HepG2 (cell line): ENCODE measurements around the gene COL27A1. TPM values are rescaled to one million over a fixed set of nuclear protein-coding genes. Genes with fewer than 3 reads are reported as not detected.
A peak's percentile ranks its signal among the peaks of the same experiment; 100 is the strongest.

Experiments used
- ATAD3A ChIP-seq: sonication (generic); formaldehyde crosslinking; IDR thresholded peaks from 2 replicates; pipeline ENCODE4 v1.4.0; 2020; ENCODE audit warnings: missing genetic modification reagents
- DPF2 ChIP-seq: sonication (generic); formaldehyde crosslinking; IDR thresholded peaks from 2 replicates; pipeline ENCODE4 v1.4.0; 2020; ENCODE audit warnings: mild to moderate bottlenecking, low read depth, missing genetic modification reagents, borderline replicate concordance
- ETV6 ChIP-seq: sonication (generic); formaldehyde crosslinking; conservative IDR thresholded peaks from 2 replicates; pipeline ENCODE4 v1.4.0; 2020; ENCODE audit warnings: missing genetic modification reagents
- HHEX ChIP-seq: IDR thresholded peaks from 2 replicates; pipeline ENCODE4 v1.6.1; 2016; ENCODE audit warnings: control low read depth
- MYC ChIP-seq: sonication (generic); formaldehyde crosslinking; IDR thresholded peaks from 2 replicates; pipeline ENCODE4 v1.9.0; 2021; ENCODE audit warnings: missing genetic modification reagents, borderline replicate concordance
- NFE2 ChIP-seq: sonication (generic); formaldehyde crosslinking; IDR thresholded peaks from 2 replicates; pipeline ENCODE4 v1.4.0; 2020; ENCODE audit warnings: missing genetic modification reagents
- NR2F6 ChIP-seq, 2 experiments: IDR thresholded peaks; 2 replicates each; pipeline ENCODE4 v1.6.1; 2016; ENCODE audit warnings: antibody characterized with exemption in 1 of 2, mild to moderate bottlenecking in 1 of 2
- POLR2A ChIP-seq, 2 experiments: IDR thresholded peaks; 2 replicates each; pipeline ENCODE4 v1.6.1; 2011; ENCODE audit warnings: low read depth in 2 of 2, low read length in 2 of 2, mild to moderate bottlenecking in 1 of 2, moderate library complexity in 1 of 2; ENCODE audit not compliant: insufficient read depth in 1 of 2
- POLR2AphosphoS5 ChIP-seq: IDR thresholded peaks from 2 replicates; pipeline ENCODE4 v1.6.1; 2012; ENCODE audit warnings: low read depth, low read length
- RAD21 ChIP-seq: fragments of 450-650 bp; formaldehyde crosslinking; IDR thresholded peaks from 2 replicates; pipeline ENCODE4 v1.5.0; 2020; ENCODE audit warnings: mild to moderate bottlenecking
- SETDB1 ChIP-seq: sonication (generic); formaldehyde crosslinking; IDR thresholded peaks from 2 replicates; pipeline ENCODE4 v1.5.1; 2020; ENCODE audit warnings: missing genetic modification reagents, mild to moderate bottlenecking, borderline replicate concordance
- SRY ChIP-seq: sonication (generic); formaldehyde crosslinking; IDR thresholded peaks from 2 replicates; pipeline ENCODE4 v1.8.0; 2022; ENCODE audit warnings: mild to moderate bottlenecking, missing genetic modification reagents
- XRCC5 ChIP-seq: fragments of 200-400 bp; formaldehyde crosslinking; optimal IDR thresholded peaks from 2 replicates; pipeline ENCODE3; 2017; ENCODE audit warnings: mild to moderate bottlenecking, low read length
- ZBTB7A ChIP-seq: sonication (generic); formaldehyde crosslinking; IDR thresholded peaks from 2 replicates; pipeline ENCODE4 v1.8.0; 2022; ENCODE audit warnings: mild to moderate bottlenecking, missing genetic modification reagents
- ZNF333 ChIP-seq: sonication (generic); formaldehyde crosslinking; IDR thresholded peaks from 2 replicates; pipeline ENCODE4 v1.4.0; 2020; ENCODE audit warnings: mild to moderate bottlenecking, missing genetic modification reagents, borderline replicate concordance
- ZNF343 ChIP-seq: sonication (generic); formaldehyde crosslinking; IDR thresholded peaks from 2 replicates; pipeline ENCODE4 v1.4.0; 2020; ENCODE audit warnings: mild to moderate bottlenecking, missing genetic modification reagents
- ZNF510 ChIP-seq: sonication (generic); formaldehyde crosslinking; IDR thresholded peaks from 2 replicates; pipeline ENCODE4 v1.4.0; 2020; ENCODE audit warnings: low read depth, mild to moderate bottlenecking, missing genetic modification reagents
- ZNF546 ChIP-seq: sonication (generic); formaldehyde crosslinking; conservative IDR thresholded peaks from 2 replicates; pipeline ENCODE4 v1.8.1; 2023; ENCODE audit warnings: mild to moderate bottlenecking, missing genetic modification reagents
- ZNF562 ChIP-seq: sonication (generic); formaldehyde crosslinking; IDR thresholded peaks from 2 replicates; pipeline ENCODE4 v1.8.0; 2022; ENCODE audit warnings: missing genetic modification reagents, borderline replicate concordance
- ZNF563 ChIP-seq: sonication (generic); formaldehyde crosslinking; IDR thresholded peaks from 2 replicates; pipeline ENCODE4 v1.8.0; 2022; ENCODE audit warnings: mild to moderate bottlenecking, moderate library complexity, missing genetic modification reagents
- ZNF703 ChIP-seq: sonication (generic); formaldehyde crosslinking; IDR thresholded peaks from 2 replicates; pipeline ENCODE4 v1.5.1; 2020; ENCODE audit warnings: missing genetic modification reagents, mild to moderate bottlenecking, moderate library complexity, borderline replicate concordance
- ZSCAN22 ChIP-seq: sonication (generic); formaldehyde crosslinking; IDR thresholded peaks from 2 replicates; pipeline ENCODE4 v1.4.0; 2020; ENCODE audit warnings: mild to moderate bottlenecking, missing genetic modification reagents
- polyA plus RNA-seq, 8 experiments: library from polyadenylated mRNA; depleted of rRNA in 3 of 8; stranded (reverse) in 7 of 8; unstranded in 1 of 8; fragments of >200 nt; fragmentation: Illumina TruSeq in 4 of 8; extraction: Trizol in 4 of 8; gene quantifications; 2 replicates each; pipeline versions ENCODE4 v1.2.1 to v1.2.3, GENCODE V29; 2011 to 2016; ENCODE audit warnings: low read depth in 4 of 8, missing spikeins in 1 of 8, mixed read lengths in 1 of 8; ENCODE audit not compliant: insufficient read depth in 1 of 8
- total RNA-seq, 5 experiments: library from RNA; depleted of rRNA; stranded (reverse); fragments of >200 nt; fragmentation: Illumina TruSeq; extraction: Trizol; gene quantifications; 2 replicates each; pipeline ENCODE4 v1.2.3, GENCODE V29; 2016; ENCODE audit warnings: low read depth in 1 of 5
- TF ChIP-seq, protein P1 (sequence below): IDR thresholded peaks from 2 replicates; pipeline ENCODE4 v1.4.0; 2020; ENCODE audit warnings: mild to moderate bottlenecking, missing genetic modification reagents
- TF ChIP-seq, protein P2 (sequence below): IDR thresholded peaks from 2 replicates; pipeline ENCODE4 v1.6.1; 2016
- TF ChIP-seq, protein P3 (sequence below): IDR thresholded peaks from 2 replicates; pipeline ENCODE4 v1.6.1; 2016; ENCODE audit warnings: missing biosample characterization, missing genetic modification reagents, low read depth

The COL27A1 gene
- total and polyA plus RNA-seq, 2 of the 13 experiments (the other 11 are each of a cell fraction or from before 2014, with no cell fraction given): 71.3 to 89.1 TPM

DNA sequence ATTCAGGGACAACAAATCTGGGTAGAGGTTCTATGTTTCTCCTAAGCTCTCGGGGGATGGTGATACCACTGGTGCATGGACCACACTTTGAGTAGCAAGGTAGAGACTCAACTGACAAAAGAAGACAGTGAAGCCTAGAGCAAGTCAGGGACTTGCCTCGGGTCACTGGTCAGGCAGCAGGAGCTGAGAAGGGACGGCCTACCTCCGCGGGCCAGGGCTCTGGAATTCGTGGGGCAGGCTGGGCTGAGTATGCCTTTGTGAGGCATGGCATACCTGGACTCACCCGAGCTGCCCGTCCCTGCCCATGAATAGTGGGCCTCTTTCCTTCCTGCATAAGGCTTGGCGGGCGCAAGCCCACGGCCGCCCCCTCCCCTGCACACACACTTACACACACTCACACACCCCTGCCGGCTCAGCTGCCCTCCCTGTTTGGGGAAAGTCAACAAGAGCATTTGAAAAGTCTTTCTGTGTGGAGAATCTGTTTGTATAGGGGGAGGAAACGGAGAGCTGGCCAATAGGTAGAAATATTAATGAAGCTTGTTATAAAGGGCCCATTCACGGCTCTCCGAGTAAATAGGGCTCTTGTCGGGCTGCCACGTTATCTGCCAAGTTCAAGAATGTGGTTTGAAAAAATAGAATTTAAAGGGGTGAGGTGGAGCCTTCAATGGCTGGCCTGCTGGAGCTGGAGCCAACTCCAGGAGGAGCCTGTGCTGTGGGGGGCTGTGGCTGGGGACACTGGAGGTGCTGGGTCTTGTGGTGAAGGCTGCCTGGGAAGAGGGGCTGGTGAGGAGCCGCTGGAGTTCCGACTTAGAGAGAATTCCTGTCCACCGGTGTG is 37.1 kb upstream of the COL27A1 start (continued):
- TF ChIP-seq, protein P1, sequence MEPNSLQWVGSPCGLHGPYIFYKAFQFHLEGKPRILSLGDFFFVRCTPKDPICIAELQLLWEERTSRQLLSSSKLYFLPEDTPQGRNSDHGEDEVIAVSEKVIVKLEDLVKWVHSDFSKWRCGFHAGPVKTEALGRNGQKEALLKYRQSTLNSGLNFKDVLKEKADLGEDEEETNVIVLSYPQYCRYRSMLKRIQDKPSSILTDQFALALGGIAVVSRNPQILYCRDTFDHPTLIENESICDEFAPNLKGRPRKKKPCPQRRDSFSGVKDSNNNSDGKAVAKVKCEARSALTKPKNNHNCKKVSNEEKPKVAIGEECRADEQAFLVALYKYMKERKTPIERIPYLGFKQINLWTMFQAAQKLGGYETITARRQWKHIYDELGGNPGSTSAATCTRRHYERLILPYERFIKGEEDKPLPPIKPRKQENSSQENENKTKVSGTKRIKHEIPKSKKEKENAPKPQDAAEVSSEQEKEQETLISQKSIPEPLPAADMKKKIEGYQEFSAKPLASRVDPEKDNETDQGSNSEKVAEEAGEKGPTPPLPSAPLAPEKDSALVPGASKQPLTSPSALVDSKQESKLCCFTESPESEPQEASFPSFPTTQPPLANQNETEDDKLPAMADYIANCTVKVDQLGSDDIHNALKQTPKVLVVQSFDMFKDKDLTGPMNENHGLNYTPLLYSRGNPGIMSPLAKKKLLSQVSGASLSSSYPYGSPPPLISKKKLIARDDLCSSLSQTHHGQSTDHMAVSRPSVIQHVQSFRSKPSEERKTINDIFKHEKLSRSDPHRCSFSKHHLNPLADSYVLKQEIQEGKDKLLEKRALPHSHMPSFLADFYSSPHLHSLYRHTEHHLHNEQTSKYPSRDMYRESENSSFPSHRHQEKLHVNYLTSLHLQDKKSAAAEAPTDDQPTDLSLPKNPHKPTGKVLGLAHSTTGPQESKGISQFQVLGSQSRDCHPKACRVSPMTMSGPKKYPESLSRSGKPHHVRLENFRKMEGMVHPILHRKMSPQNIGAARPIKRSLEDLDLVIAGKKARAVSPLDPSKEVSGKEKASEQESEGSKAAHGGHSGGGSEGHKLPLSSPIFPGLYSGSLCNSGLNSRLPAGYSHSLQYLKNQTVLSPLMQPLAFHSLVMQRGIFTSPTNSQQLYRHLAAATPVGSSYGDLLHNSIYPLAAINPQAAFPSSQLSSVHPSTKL (CRISPR knock-in tag): peak; percentile 96
- 0 out of 2 replicates have a peak, but pooled peaks have one; percentile 18 for TF ChIP-seq RAD21 (CRISPR knock-in tag)
- peak; percentile 99 for TF ChIP-seq ZBTB7A
- no peak for TF ChIP-seq ZNF546 (CRISPR knock-in tag)
- TF ChIP-seq ZNF562 (CRISPR knock-in tag): no peak
- no peak for TF ChIP-seq XRCC5
- TF ChIP-seq ZSCAN22: 0 out of 2 replicates have a peak, but pooled peaks have one; percentile 59
- TF ChIP-seq SRY: peak; percentile 65; the same call in 1 of the 2 replicates
- TF ChIP-seq, protein P2, sequence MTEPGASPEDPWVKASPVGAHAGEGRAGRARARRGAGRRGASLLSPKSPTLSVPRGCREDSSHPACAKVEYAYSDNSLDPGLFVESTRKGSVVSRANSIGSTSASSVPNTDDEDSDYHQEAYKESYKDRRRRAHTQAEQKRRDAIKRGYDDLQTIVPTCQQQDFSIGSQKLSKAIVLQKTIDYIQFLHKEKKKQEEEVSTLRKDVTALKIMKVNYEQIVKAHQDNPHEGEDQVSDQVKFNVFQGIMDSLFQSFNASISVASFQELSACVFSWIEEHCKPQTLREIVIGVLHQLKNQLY (CRISPR knock-in tag): peak; percentile 82; the same call in 1 of the 2 replicates
- 0 out of 2 replicates have a peak, but pooled peaks have one; percentile 13 for TF ChIP-seq ZNF510 (CRISPR knock-in tag)
- peak; percentile 56; the same call in 1 of the 2 replicates for TF ChIP-seq MYC (CRISPR knock-in tag)
- TF ChIP-seq ZNF333 (CRISPR knock-in tag): peak; percentile 25; the same call in 1 of the 2 replicates
- TF ChIP-seq HHEX (CRISPR knock-in tag): peak; percentile 64; the same call in 1 of the 2 replicates
- TF ChIP-seq ZNF563 (CRISPR knock-in tag): peak; percentile 24; the same call in 1 of the 2 replicates
- TF ChIP-seq ATAD3A (CRISPR knock-in tag): no peak
- no peak for TF ChIP-seq SETDB1 (CRISPR knock-in tag)
- TF ChIP-seq ETV6 (CRISPR knock-in tag): peak; percentile 70
- peak; percentile 96 for TF ChIP-seq DPF2 (CRISPR knock-in tag)
- TF ChIP-seq POLR2AphosphoS5: 0 out of 2 replicates have a peak, but pooled peaks have one; percentile 31
- TF ChIP-seq NR2F6 (IDR thresholded peaks at IDR 0.05): peak; percentile 75
- TF ChIP-seq NR2F6 (CRISPR knock-in tag; IDR thresholded peaks at IDR 0.05): peak; percentile 88
- no peak for TF ChIP-seq NFE2 (CRISPR knock-in tag)
- peak in 1 of 2 experiments; percentile 59; a peak in 2 of 4 replicates for TF ChIP-seq POLR2A (IDR thresholded peaks at IDR 0.05; ENCODE audit: insufficient read depth in 1 of 2, low read depth in 2 of 2, low read length in 2 of 2)
- TF ChIP-seq, protein P3, sequence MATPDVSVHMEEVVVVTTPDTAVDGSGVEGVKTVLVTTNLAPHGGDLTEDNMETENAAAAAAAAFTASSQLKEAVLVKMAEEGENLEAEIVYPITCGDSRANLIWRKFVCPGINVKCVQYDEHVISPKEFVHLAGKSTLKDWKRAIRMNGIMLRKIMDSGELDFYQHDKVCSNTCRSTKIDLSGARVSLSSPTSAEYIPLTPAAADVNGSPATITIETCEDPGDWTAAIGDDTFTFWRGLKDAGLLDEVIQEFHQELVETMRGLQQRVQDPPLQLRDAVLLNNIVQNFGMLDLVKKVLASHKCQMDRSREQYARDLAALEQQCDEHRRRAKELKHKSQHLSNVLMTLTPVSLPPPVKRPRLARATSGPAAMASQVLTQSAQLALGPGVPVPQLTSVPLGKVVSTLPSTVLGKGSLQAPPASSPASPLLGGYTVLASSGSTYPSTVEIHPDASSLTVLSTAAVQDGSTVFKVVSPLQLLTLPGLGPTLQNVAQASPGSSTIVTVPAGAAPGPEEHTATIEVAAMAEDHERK (CRISPR knock-in tag): no peak
- TF ChIP-seq ZNF343 (CRISPR knock-in tag): no peak
- TF ChIP-seq ZNF703 (CRISPR knock-in tag): peak; percentile 76; the same call in 1 of the 2 replicates
